ENCODE data around the gene MINDY4. TPM values are rescaled to one million over a fixed set of nuclear protein-coding genes. Genes with fewer than 3 reads are reported as not detected.

Gene MINDY4
- total RNA-seq, 5 donors from 2014 or later (not counting 1 experiment from before 2014, with no cell fraction given) = 0.60 to 1.7 (median 1.2) TPM

GRCh38 chr7:30899630-30900029 lies 128.4 kb downstream of the MINDY4 start:
- POLR2A ChIA-PET = no interaction called here
- no peaks in the 10 kb centered on the region for H3K27me3 Mint-ChIP-seq
- 67% methylated on average over 3 of the region's 6 CpGs for WGBS (ENCODE audit: insufficient coverage)

DNA sequence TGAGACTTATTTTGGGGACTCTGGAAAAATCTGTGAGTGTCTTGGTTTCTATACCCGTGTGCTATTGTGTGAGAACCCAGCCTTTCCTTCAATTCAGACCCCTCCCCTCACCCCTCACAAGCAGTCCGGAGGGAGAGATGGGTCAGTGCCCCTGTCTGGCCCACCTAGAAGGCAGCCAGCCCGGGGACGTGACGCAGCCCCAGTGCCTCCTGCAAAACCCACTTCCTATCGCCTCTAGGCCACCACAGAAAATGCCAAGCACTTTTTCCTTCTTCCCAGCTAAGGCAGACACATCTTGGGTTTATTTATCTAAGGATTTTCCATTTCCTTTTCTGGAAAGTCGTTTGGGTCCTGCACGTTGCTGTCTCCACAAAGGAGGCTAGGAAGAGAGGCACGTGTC lies 128.8 kb downstream of the MINDY4 start:
- ChIA-PET CTCF (no interaction called here), POLR2A (no interaction called here)
- Histone ChIP-seq H3K4me3 (ENCODE audit: control insufficient read depth in 1 of 2, extremely low read depth in 1 of 2, low read length in 1 of 2) (no peak overlapping the region), H3K27ac (ENCODE audit: low read length) (no peak overlapping the region), H3K36me3 (ENCODE audit: control insufficient read depth in 2 of 2, extremely low read depth in 1 of 2, insufficient read depth in 1 of 2, low read length in 1 of 2) (no peaks in the 10 kb centered on the region), H3K9me3 (no peaks in the 10 kb centered on the region), H3K27me3 (replicated peaks in 1 of 2; ENCODE audit: control insufficient read depth in 2 of 2, extremely low read depth in 1 of 2, insufficient read depth in 2 of 2, low read length in 1 of 2) (peaks cover 0 to 11% of the 10 kb centered on the region in 2 experiments), H3K4me1 (ENCODE audit: control insufficient read depth in 1 of 2, extremely low read depth in 1 of 2, insufficient read depth in 2 of 2, low read length in 2 of 2) (no peaks in the 10 kb centered on the region)
- Mint-ChIP-seq H3K27me3 (no peaks in the 10 kb centered on the region), H3K36me3 (no peaks in the 10 kb centered on the region), H3K4me1 (no peaks in the 10 kb centered on the region), H3K4me3 (no peak overlapping the region), H3K27ac (no peak overlapping the region), H3K9me3 (no peaks in the 10 kb centered on the region)
- 54% methylated on average over 6 of the region's 9 CpGs for WGBS (ENCODE audit: insufficient coverage)
- ATAC-seq (replicated peaks in 1 of 4) = no peak
- DNase-seq = no peak

More at GRCh38 chr7:30899630-30900029, 128.4 kb downstream of the MINDY4 start:
- H3K27me3 ChIP-seq (replicated peaks in 1 of 2; ENCODE audit: control insufficient read depth in 2 of 2, extremely low read depth in 1 of 2, insufficient read depth in 2 of 2, low read length in 1 of 2) = peaks cover 0 to 14% of the 10 kb centered on the region in 2 experiments
- H3K36me3 ChIP-seq (ENCODE audit: control insufficient read depth in 2 of 2, extremely low read depth in 1 of 2, insufficient read depth in 1 of 2, low read length in 1 of 2) = no peaks in the 10 kb centered on the region
- Mint-ChIP-seq H3K4me1 (no peaks in the 10 kb centered on the region), H3K36me3 (no peaks in the 10 kb centered on the region), H3K4me3 (no peak overlapping the region), H3K27ac (no peak overlapping the region), H3K9me3 (no peaks in the 10 kb centered on the region)
- no peaks in the 10 kb centered on the region for H3K4me1 ChIP-seq (ENCODE audit: control insufficient read depth in 1 of 2, extremely low read depth in 1 of 2, insufficient read depth in 2 of 2, low read length in 2 of 2)
- no peak overlapping the region for H3K4me3 ChIP-seq (ENCODE audit: control insufficient read depth in 1 of 2, extremely low read depth in 1 of 2, low read length in 1 of 2)
- no peak overlapping the region for H3K27ac ChIP-seq (ENCODE audit: low read length)
- CTCF ChIA-PET = no interaction called here
- no peaks in the 10 kb centered on the region for H3K9me3 ChIP-seq
- DNase-seq = no peak
- no peak for ATAC-seq (replicated peaks in 1 of 4)

- Histone ChIP-seq H3K4me1 (ENCODE audit: control insufficient read depth in 1 of 2, extremely low read depth in 1 of 2, insufficient read depth in 2 of 2, low read length in 2 of 2) (no peaks in the 10 kb centered on the region), H3K27ac (ENCODE audit: low read length) (no peak overlapping the region), H3K4me3 (ENCODE audit: control insufficient read depth in 1 of 2, extremely low read depth in 1 of 2, low read length in 1 of 2) (no peak overlapping the region), H3K27me3 (replicated peaks in 1 of 2; ENCODE audit: control insufficient read depth in 2 of 2, extremely low read depth in 1 of 2, insufficient read depth in 2 of 2, low read length in 1 of 2) (peaks cover 0 to 11% of the 10 kb centered on the region in 2 experiments), H3K36me3 (ENCODE audit: control insufficient read depth in 2 of 2, extremely low read depth in 1 of 2, insufficient read depth in 1 of 2, low read length in 1 of 2) (no peaks in the 10 kb centered on the region), H3K9me3 (no peaks in the 10 kb centered on the region)
- no peaks in the 10 kb centered on the region for H3K4me1 Mint-ChIP-seq
- H3K9me3 Mint-ChIP-seq = no peaks in the 10 kb centered on the region
- H3K27ac Mint-ChIP-seq = no peak overlapping the region
- no peaks in the 10 kb centered on the region for H3K36me3 Mint-ChIP-seq
- ChIA-PET POLR2A (no interaction called here), CTCF (no interaction called here)
- H3K4me3 Mint-ChIP-seq = no peak overlapping the region
- ATAC-seq (replicated peaks in 1 of 4) (no peak), DNase-seq (no peak)
- WGBS (ENCODE audit: insufficient coverage) = 64% methylated on average over 2 of the region's 11 CpGs
- H3K27me3 Mint-ChIP-seq = no peaks in the 10 kb centered on the region
Observed at GRCh38 chr7:30900803-30901362, 129.7 kb downstream of the MINDY4 start.

- Mint-ChIP-seq H3K4me1 (no peaks in the 10 kb centered on the region), H3K4me3 (no peak overlapping the region), H3K9me3 (no peaks in the 10 kb centered on the region), H3K27me3 (no peaks in the 10 kb centered on the region), H3K27ac (no peak overlapping the region), H3K36me3 (no peaks in the 10 kb centered on the region)
- ATAC-seq (replicated peaks in 1 of 4) = no peak
- CTCF ChIA-PET = no interaction called here
- POLR2A ChIA-PET = no interaction called here
- Histone ChIP-seq H3K27ac (ENCODE audit: low read length) (no peak overlapping the region), H3K4me1 (ENCODE audit: control insufficient read depth in 1 of 2, extremely low read depth in 1 of 2, insufficient read depth in 2 of 2, low read length in 2 of 2) (no peaks in the 10 kb centered on the region), H3K4me3 (ENCODE audit: control insufficient read depth in 1 of 2, extremely low read depth in 1 of 2, low read length in 1 of 2) (no peak overlapping the region), H3K36me3 (ENCODE audit: control insufficient read depth in 2 of 2, extremely low read depth in 1 of 2, insufficient read depth in 1 of 2, low read length in 1 of 2) (no peaks in the 10 kb centered on the region), H3K9me3 (no peaks in the 10 kb centered on the region), H3K27me3 (replicated peaks in 1 of 2; ENCODE audit: control insufficient read depth in 2 of 2, extremely low read depth in 1 of 2, insufficient read depth in 2 of 2, low read length in 1 of 2) (peaks cover 0 to 7% of the 10 kb centered on the region in 2 experiments)
- DNase-seq = no peak
- 100% methylated on average over 1 of the region's 2 CpGs for WGBS (ENCODE audit: insufficient coverage)
Observed at GRCh38 chr7:30901856-30902255, 130.6 kb downstream of the MINDY4 start.

GRCh38 chr7:30902466-30902865 lies 131.2 kb downstream of the MINDY4 start:
- Histone ChIP-seq H3K4me3 (ENCODE audit: control insufficient read depth in 1 of 2, extremely low read depth in 1 of 2, low read length in 1 of 2) (no peak overlapping the region), H3K27ac (ENCODE audit: low read length) (no peak overlapping the region), H3K4me1 (ENCODE audit: control insufficient read depth in 1 of 2, extremely low read depth in 1 of 2, insufficient read depth in 2 of 2, low read length in 2 of 2) (no peaks in the 10 kb centered on the region), H3K36me3 (ENCODE audit: control insufficient read depth in 2 of 2, extremely low read depth in 1 of 2, insufficient read depth in 1 of 2, low read length in 1 of 2) (no peaks in the 10 kb centered on the region), H3K9me3 (no peaks in the 10 kb centered on the region), H3K27me3 (replicated peaks in 1 of 2; ENCODE audit: control insufficient read depth in 2 of 2, extremely low read depth in 1 of 2, insufficient read depth in 2 of 2, low read length in 1 of 2) (peaks cover 0 to 8% of the 10 kb centered on the region in 2 experiments)
- CTCF ChIA-PET = no interaction called here
- Mint-ChIP-seq H3K27ac (no peak overlapping the region), H3K4me3 (no peak overlapping the region), H3K9me3 (no peaks in the 10 kb centered on the region), H3K27me3 (no peaks in the 10 kb centered on the region), H3K36me3 (no peaks in the 10 kb centered on the region), H3K4me1 (no peaks in the 10 kb centered on the region)
- DNase-seq = no peak
- POLR2A ChIA-PET = no interaction called here
- no peak for ATAC-seq (replicated peaks in 1 of 4)
- WGBS (ENCODE audit: insufficient coverage) = 84% methylated on average over 10 of the region's 11 CpGs

DNA sequence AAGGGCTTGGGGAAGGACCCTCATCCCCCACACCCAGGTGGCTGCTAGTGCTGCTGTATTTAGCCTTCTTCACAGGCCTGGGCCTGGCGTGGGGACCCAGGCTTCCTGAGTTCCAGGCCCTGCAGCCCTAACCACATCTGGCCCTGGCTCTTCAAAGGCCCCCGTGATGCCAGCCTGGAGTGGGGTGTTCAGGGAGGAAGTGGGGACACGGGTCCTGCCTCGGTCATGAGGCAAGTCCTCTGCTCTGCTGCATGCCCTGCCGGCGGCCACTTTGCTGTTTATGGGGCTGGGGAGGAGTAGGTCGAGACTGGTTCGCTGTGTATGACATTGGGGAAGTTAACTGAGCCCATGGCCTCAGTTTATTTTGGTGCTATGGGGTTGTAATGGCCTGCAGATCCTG lies 131.9 kb downstream of the MINDY4 start:
- H3K4me1 Mint-ChIP-seq = no peaks in the 10 kb centered on the region
- no peaks in the 10 kb centered on the region for H3K27me3 Mint-ChIP-seq
- H3K36me3 Mint-ChIP-seq = no peaks in the 10 kb centered on the region
- no peak overlapping the region for H3K4me3 ChIP-seq (ENCODE audit: control insufficient read depth in 1 of 2, extremely low read depth in 1 of 2, low read length in 1 of 2)
- H3K4me1 ChIP-seq (ENCODE audit: control insufficient read depth in 1 of 2, extremely low read depth in 1 of 2, insufficient read depth in 2 of 2, low read length in 2 of 2) = no peaks in the 10 kb centered on the region
- ChIA-PET POLR2A (no interaction called here), CTCF (no interaction called here)
- H3K4me3 Mint-ChIP-seq = no peak overlapping the region
- no peaks in the 10 kb centered on the region for H3K9me3 Mint-ChIP-seq
- H3K27me3 ChIP-seq (replicated peaks in 1 of 2; ENCODE audit: control insufficient read depth in 2 of 2, extremely low read depth in 1 of 2, insufficient read depth in 2 of 2, low read length in 1 of 2) = peaks cover 0 to 8% of the 10 kb centered on the region in 2 experiments
- ATAC-seq (replicated peaks in 1 of 4) (no peak), DNase-seq (no peak)
- no peaks in the 10 kb centered on the region for H3K36me3 ChIP-seq (ENCODE audit: control insufficient read depth in 2 of 2, extremely low read depth in 1 of 2, insufficient read depth in 1 of 2, low read length in 1 of 2)
- H3K9me3 ChIP-seq = no peaks in the 10 kb centered on the region
- H3K27ac Mint-ChIP-seq = no peak overlapping the region
- 68% methylated on average over 8 of the region's 8 CpGs for WGBS (ENCODE audit: insufficient coverage)
- no peak overlapping the region for H3K27ac ChIP-seq (ENCODE audit: low read length)

DNA sequence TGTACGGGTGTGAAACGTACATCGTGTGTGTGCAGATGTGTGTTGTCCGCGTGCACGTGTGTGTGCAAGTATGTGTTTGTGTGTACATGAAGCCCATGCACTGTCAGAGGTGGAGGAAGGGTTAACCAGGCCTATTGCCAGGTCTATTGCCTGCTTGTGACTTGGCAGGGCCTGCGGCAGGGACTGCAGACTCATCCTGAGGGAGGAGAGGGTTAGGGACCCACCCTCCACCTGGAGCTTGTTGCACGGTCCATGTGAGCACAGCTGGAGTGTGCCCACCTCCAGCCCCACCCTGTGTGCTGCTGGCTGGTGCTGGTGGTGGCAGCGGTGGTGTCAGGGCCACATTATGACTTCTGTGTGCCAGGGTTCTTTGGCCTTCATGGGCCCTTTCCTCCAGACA lies 133.3 kb downstream of the MINDY4 start:
- Histone ChIP-seq H3K9me3 (no peaks in the 10 kb centered on the region), H3K4me3 (ENCODE audit: control insufficient read depth in 1 of 2, extremely low read depth in 1 of 2, low read length in 1 of 2) (no peak overlapping the region), H3K27me3 (replicated peaks in 1 of 2; ENCODE audit: control insufficient read depth in 2 of 2, extremely low read depth in 1 of 2, insufficient read depth in 2 of 2, low read length in 1 of 2) (peaks cover 0 to 12% of the 10 kb centered on the region in 2 experiments), H3K4me1 (ENCODE audit: control insufficient read depth in 1 of 2, extremely low read depth in 1 of 2, insufficient read depth in 2 of 2, low read length in 2 of 2) (no peaks in the 10 kb centered on the region), H3K27ac (ENCODE audit: low read length) (no peak overlapping the region), H3K36me3 (ENCODE audit: control insufficient read depth in 2 of 2, extremely low read depth in 1 of 2, insufficient read depth in 1 of 2, low read length in 1 of 2) (no peaks in the 10 kb centered on the region)
- WGBS (ENCODE audit: insufficient coverage) = 100% methylated on average over 6 of the region's 9 CpGs
- ChIA-PET POLR2A (no interaction called here), CTCF (no interaction called here)
- Mint-ChIP-seq H3K4me3 (no peak overlapping the region), H3K9me3 (no peaks in the 10 kb centered on the region), H3K27me3 (no peaks in the 10 kb centered on the region), H3K4me1 (no peaks in the 10 kb centered on the region), H3K36me3 (no peaks in the 10 kb centered on the region), H3K27ac (no peak overlapping the region)
- ATAC-seq (replicated peaks in 1 of 4) (no peak), DNase-seq (no peak)

Data from T-cell (primary cell).